Karpas-422 (cell line): Measurements from ENCODE around the gene IGSF11. TPM values are rescaled to one million over a fixed set of nuclear protein-coding genes. Genes with fewer than 3 reads are reported as not detected.
"Not testable (repeated sequence)": the region's sequence is repeated elsewhere in the genome, so short reads cannot be mapped to it uniquely, and the experiment has no call there.

Experiments
- DNase-seq: peaks from one replicate; pipeline ENCODE4 v3.0.0-alpha.2; 2015
- H2AFZ ChIP-seq: fragments of 200-600 bp; sonication (generic); 2 replicates; pipeline ENCODE4 v1.6.1; 2014; ENCODE audit warnings: antibody characterized with exemption, low read length, mixed read lengths
- H3K27ac ChIP-seq: fragments of 200-600 bp; sonication (generic); 2 replicates; pipeline ENCODE4 v1.5.1; 2014; ENCODE audit warnings: mild to moderate bottlenecking, low read length, moderate library complexity
- H3K27me3 ChIP-seq: fragments of 200-600 bp; sonication (generic); 2 replicates; pipeline ENCODE4 v1.6.1; 2014; ENCODE audit warnings: low read length, mixed read lengths
- H3K36me3 ChIP-seq: fragments of 200-600 bp; sonication (generic); 2 replicates; pipeline ENCODE4 v1.6.1; 2014; ENCODE audit warnings: low read length, mixed read lengths; ENCODE audit not compliant: insufficient read depth
- H3K4me1 ChIP-seq: fragments of 200-600 bp; sonication (generic); 2 replicates; pipeline ENCODE4 v1.6.1; 2014; ENCODE audit warnings: mild to moderate bottlenecking, low read length, mixed read lengths
- H3K4me2 ChIP-seq: fragments of 200-600 bp; sonication (generic); 2 replicates; pipeline ENCODE4 v1.6.1; 2014; ENCODE audit warnings: low read length, low read depth, mild to moderate bottlenecking; ENCODE audit not compliant: poor library complexity, severe bottlenecking
- H3K4me3 ChIP-seq: fragments of 200-600 bp; sonication (generic); 2 replicates; pipeline ENCODE4 v1.5.1; 2014; ENCODE audit warnings: mild to moderate bottlenecking, antibody characterized with exemption, low read length, mixed read lengths
- H3K79me2 ChIP-seq: fragments of 200-600 bp; sonication (generic); 2 replicates; pipeline ENCODE4 v1.6.1; 2014; ENCODE audit warnings: mild to moderate bottlenecking, low read length, mixed read lengths
- H3K9ac ChIP-seq: fragments of 200-600 bp; sonication (generic); 2 replicates; pipeline ENCODE4 v1.6.0; 2014; ENCODE audit warnings: low read length
- H3K9me2 ChIP-seq: fragments of 200-600 bp; sonication (generic), shearing (Covaris generic); replicated peaks from 2 replicates; pipeline ENCODE4 v1.6.0; 2014; ENCODE audit warnings: mild to moderate bottlenecking, low read length, moderate library complexity; ENCODE audit not compliant: insufficient read depth
- H3K9me3 ChIP-seq: fragments of 300-700, 200-600 bp; sonication (generic); 2 replicates; pipeline ENCODE4 v1.6.1; 2014; ENCODE audit warnings: low read length, mixed read lengths
- H4K20me1 ChIP-seq: fragments of 200-600 bp; sonication (generic); 2 replicates; pipeline ENCODE4 v1.6.1; 2014; ENCODE audit warnings: mild to moderate bottlenecking, antibody characterized with exemption, low read length, low read depth; ENCODE audit not compliant: insufficient read depth
- total RNA-seq: library from RNA; depleted of rRNA; stranded (reverse); fragments of >200 nt; shearing (Covaris generic); gene quantifications from 2 replicates; pipeline ENCODE4 v1.2.3, GENCODE V29; 2014; ENCODE audit warnings: low replicate concordance

Gene IGSF11
- total RNA-seq, 1 experiment from 2014 or later, result not detected

DNA sequence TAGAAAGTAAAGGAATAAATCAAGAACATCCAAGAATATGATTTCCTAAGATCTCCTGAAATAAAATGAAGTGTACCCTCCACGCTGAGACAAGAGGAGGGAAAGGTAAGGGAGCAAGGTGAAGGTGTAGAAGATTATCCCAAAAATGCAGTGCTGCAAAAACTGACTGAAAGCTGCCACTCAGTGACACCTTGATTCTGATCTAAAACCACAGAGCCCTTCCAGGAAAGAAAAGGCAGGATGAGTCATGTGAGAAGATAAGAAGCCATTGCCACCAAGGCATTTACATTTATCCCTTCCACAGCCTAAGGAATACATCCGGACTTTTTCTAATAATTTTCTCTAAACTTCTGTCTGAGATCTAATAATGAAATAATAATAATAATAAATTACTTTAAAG is 49.9 kb downstream of the IGSF11 start:
- Histone ChIP-seq H3K27me3 (no peaks in the 10 kb centered on the region), H3K4me3 (no peak overlapping the region), H3K9ac (no peak overlapping the region), H3K4me1 (no peaks in the 10 kb centered on the region), H4K20me1 (no peaks in the 10 kb centered on the region), H3K9me2 (no peaks in the 10 kb centered on the region), H3K79me2 (no peaks in the 10 kb centered on the region), H3K36me3 (no peaks in the 10 kb centered on the region), H3K27ac (no peak overlapping the region), H2AFZ (no peak overlapping the region), H3K4me2 (no peak overlapping the region), H3K9me3 (no peaks in the 10 kb centered on the region)
- DNase-seq, result no peak

GRCh38 chr3:118981494-118982134 is 53.0 kb downstream of the IGSF11 start:
- H3K9me2 ChIP-seq, result no peaks in the 10 kb centered on the region
- H3K9me3 ChIP-seq, result no peaks in the 10 kb centered on the region
- no peak overlapping the region for H3K27ac ChIP-seq
- H2AFZ ChIP-seq, result no peak overlapping the region
- no peaks in the 10 kb centered on the region for H4K20me1 ChIP-seq
- H3K36me3 ChIP-seq, result no peaks in the 10 kb centered on the region
- no peak for DNase-seq
- no peaks in the 10 kb centered on the region for H3K79me2 ChIP-seq
- no peak overlapping the region for H3K9ac ChIP-seq
- H3K4me3 ChIP-seq, result no peak overlapping the region
- no peak overlapping the region for H3K4me2 ChIP-seq
- no peaks in the 10 kb centered on the region for H3K27me3 ChIP-seq
- H3K4me1 ChIP-seq, result no peaks in the 10 kb centered on the region

DNA sequence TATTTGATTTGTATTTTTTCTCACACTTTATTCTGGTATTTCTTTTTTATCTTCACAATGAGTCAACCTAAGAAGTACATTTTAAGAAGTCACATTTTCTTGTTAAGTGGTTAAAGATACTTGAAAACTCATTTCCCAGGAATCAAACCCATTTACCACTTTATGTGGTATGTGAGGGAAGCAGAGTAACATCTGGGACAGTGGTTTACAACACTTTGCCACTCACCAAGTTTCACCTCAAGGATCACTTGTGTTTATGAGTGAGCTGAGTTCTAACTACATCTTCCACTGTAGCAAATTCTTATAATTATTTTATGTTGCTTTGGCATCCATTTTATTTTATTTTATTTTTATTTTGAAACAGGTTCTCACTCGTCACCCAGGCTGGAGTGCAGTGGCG is 53.8 kb downstream of the IGSF11 start:
- Histone ChIP-seq H3K9me3 (no peaks in the 10 kb centered on the region), H3K4me2 (no peak overlapping the region), H3K4me3 (no peak overlapping the region), H3K9me2 (no peaks in the 10 kb centered on the region), H4K20me1 (no peaks in the 10 kb centered on the region), H3K27me3 (no peaks in the 10 kb centered on the region), H3K79me2 (no peaks in the 10 kb centered on the region), H3K36me3 (no peaks in the 10 kb centered on the region), H3K9ac (no peak overlapping the region), H2AFZ (no peak overlapping the region), H3K4me1 (no peaks in the 10 kb centered on the region), H3K27ac (no peak overlapping the region)
- DNase-seq, result no peak

DNA sequence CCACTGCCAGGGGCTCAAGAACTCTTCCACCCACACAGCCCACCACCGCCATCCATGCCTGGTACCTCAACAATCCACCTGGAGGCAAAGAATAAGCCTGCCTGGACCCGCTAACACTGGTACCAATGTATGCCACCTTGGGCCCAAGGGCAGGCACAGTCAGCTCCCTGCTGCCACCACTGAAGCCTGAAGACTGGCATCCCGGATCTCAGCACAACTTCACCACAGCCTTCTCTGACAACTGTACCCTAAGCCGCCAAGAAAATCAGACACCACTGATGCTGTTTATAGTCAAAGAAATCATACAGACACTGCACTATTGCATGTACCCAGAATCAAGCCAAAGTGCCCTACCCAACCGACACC is 56.3 kb downstream of the IGSF11 start:
- Histone ChIP-seq H3K4me2 (no peak overlapping the region), H3K4me3 (no peak overlapping the region), H2AFZ (no peak overlapping the region), H3K36me3 (no peaks in the 10 kb centered on the region), H3K27me3 (no peaks in the 10 kb centered on the region), H3K9me2 (no peaks in the 10 kb centered on the region), H3K9me3 (no peaks in the 10 kb centered on the region), H3K27ac (no peak overlapping the region), H4K20me1 (no peaks in the 10 kb centered on the region), H3K4me1 (no peaks in the 10 kb centered on the region), H3K79me2 (no peaks in the 10 kb centered on the region), H3K9ac (no peak overlapping the region)
- DNase-seq, result no peak

DNA sequence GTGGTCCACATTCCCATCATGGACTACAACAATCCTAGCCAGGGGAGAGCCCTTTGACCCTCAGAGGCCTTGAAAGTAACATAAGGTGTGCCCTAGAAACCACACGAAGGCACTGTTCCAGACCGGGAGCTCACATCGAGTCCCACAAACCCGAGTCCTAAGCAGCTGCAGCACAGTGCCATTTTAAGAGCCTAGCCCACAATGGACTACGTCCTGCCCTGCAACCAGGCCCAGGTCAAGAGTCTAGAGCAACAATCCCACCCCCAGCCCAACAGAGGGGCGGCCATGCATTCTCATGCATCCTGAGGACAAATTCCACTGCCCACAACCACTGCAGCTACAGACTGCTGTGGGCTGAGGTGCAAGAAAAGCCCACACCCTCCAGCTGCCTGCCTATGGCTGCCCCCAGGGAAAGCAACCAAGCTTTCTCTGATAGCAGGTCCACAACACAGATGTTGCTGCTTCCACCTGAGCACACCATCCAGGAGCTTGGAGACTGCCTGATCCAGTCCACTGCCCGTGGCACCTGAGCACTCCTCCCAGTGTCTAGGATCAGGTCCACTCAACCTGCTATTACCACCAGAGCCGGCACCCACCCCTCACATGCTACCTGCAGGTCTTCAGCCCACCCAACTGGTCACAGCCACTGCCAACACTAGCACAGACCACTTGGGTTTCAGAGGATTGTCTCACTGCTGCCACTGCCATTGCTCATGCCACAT is 56.8 kb downstream of the IGSF11 start:
- Histone ChIP-seq H3K36me3 (no peaks in the 10 kb centered on the region), H3K9me3 (no peaks in the 10 kb centered on the region), H3K27me3 (no peaks in the 10 kb centered on the region), H3K27ac (no peak overlapping the region), H3K4me3 (no peak overlapping the region), H3K9ac (no peak overlapping the region), H3K79me2 (no peaks in the 10 kb centered on the region), H3K4me1 (no peaks in the 10 kb centered on the region), H2AFZ (no peak overlapping the region), H4K20me1 (no peaks in the 10 kb centered on the region), H3K9me2 (no peaks in the 10 kb centered on the region), H3K4me2 (no peak overlapping the region)
- no peak for DNase-seq

- Histone ChIP-seq H3K27me3 (no peaks in the 10 kb centered on the region), H3K36me3 (no peaks in the 10 kb centered on the region), H3K4me1 (no peaks in the 10 kb centered on the region), H3K79me2 (no peaks in the 10 kb centered on the region), H3K4me3 (no peak overlapping the region), H3K27ac (no peak overlapping the region), H2AFZ (no peak overlapping the region), H3K9me2 (no peaks in the 10 kb centered on the region), H3K9me3 (no peaks in the 10 kb centered on the region), H3K4me2 (no peak overlapping the region), H4K20me1 (no peaks in the 10 kb centered on the region), H3K9ac (no peak overlapping the region)
- DNase-seq, result no peak
Measured at GRCh38 chr3:118977118-118977517, 57.5 kb downstream of the IGSF11 start.

- not testable (repeated sequence) for DNase-seq, H3K27me3 ChIP-seq, H3K27ac ChIP-seq, H3K36me3 ChIP-seq, H4K20me1 ChIP-seq, H2AFZ ChIP-seq, H3K79me2 ChIP-seq, H3K4me2 ChIP-seq, H3K9me3 ChIP-seq, H3K4me3 ChIP-seq, H3K9me2 ChIP-seq, H3K9ac ChIP-seq, H3K4me1 ChIP-seq
Measured at GRCh38 chr3:118975476-118975875, 59.2 kb downstream of the IGSF11 start.

DNA sequence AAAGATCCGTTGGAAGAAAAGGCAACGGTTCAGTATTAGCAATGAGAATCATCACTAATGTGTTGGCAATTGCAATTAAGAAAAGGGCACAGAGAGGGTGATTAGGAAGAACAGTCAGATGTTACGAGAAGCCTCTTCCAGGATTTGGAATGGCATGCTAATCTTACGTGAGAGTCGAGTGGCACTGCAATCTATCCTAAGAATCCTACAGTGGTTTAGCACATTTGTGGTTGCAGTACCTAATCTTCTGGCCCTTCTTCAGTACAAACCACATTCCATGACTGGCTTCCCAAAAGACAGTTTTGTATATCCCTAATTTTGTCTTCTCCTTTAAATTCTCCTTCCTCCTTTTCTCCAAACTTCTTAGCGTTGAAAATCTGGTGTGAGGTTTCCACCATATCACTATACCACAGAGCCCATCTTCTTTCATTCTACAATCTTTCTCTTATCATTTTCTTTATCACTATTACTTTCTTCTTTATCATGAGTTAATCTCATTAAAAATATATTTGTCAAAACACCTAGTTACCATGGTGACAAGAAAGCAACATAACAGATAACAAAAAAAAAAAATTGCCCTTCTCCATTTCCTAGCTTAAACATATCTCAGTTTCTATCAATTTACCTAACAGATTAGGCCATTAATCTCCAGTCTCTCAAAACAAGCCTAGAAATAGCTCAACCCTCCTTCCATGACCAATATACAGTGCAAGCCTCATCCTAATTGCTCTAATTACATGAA is 60.1 kb downstream of the IGSF11 start:
- no peak overlapping the region for H3K4me3 ChIP-seq
- no peak overlapping the region for H2AFZ ChIP-seq
- H3K9me2 ChIP-seq, result no peaks in the 10 kb centered on the region
- no peaks in the 10 kb centered on the region for H3K27me3 ChIP-seq
- DNase-seq, result no peak
- H3K4me2 ChIP-seq, result no peak overlapping the region
- H3K9ac ChIP-seq, result no peak overlapping the region
- no peak overlapping the region for H3K27ac ChIP-seq
- no peaks in the 10 kb centered on the region for H3K36me3 ChIP-seq
- H3K9me3 ChIP-seq, result no peaks in the 10 kb centered on the region
- H3K4me1 ChIP-seq, result no peaks in the 10 kb centered on the region
- H3K79me2 ChIP-seq, result no peaks in the 10 kb centered on the region
- H4K20me1 ChIP-seq, result no peaks in the 10 kb centered on the region
